Measurements from ENCODE around the gene NEK6.
"Not testable (repeated sequence)": the region's sequence is repeated elsewhere in the genome, so short reads cannot be mapped to it uniquely, and the experiment has no call there.

NEK6 gene

DNA sequence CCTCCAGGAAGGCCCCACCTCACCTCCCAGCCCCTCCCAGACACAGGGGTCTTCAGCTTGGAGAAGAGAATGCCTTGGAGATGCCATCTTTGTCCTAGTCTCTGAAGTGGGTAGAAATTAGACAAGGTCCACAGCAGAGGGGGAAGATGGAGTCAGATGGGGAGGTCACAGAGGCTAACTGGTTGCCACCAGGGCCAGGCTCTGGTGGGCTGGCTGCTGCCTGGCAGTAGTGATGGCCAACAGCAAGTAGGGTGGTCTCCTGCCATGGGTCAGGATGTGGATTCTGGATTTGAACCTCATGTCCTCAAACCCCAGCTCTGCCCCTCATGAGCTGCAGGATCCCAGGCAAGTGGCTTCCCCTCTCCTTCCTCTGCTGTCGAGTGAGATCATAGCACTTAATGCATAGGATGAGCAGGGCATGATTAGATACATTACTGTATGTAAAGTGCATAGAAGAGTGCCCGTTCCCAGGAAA lies 38.7 kb upstream of the NEK6 start:
- peak overlapping the region; percentile 38 for H3K4me3 Mint-ChIP-seq
- peaks cover 85% of the 10 kb centered on the region for H3K4me1 Mint-ChIP-seq
- H3K27me3 Mint-ChIP-seq = no peaks in the 10 kb centered on the region
- H3K36me3 Mint-ChIP-seq = no peaks in the 10 kb centered on the region
- ATAC-seq = peak; percentile 42
- no peaks in the 10 kb centered on the region for H3K9me3 Mint-ChIP-seq
- H3K27ac Mint-ChIP-seq = peak overlapping the region; percentile 94

GRCh38 chr9:124220946-124221451 lies 36.8 kb upstream of the NEK6 start:
- Mint-ChIP-seq H3K27ac (peak overlapping the region; percentile 76), H3K27me3 (no peaks in the 10 kb centered on the region), H3K4me1 (peaks cover 77% of the 10 kb centered on the region), H3K4me3 (no peak overlapping the region), H3K36me3 (no peaks in the 10 kb centered on the region), H3K9me3 (no peaks in the 10 kb centered on the region)
- ATAC-seq = no peak

GRCh38 chr9:124221676-124222075 lies 36.1 kb upstream of the NEK6 start:
- H3K4me3 Mint-ChIP-seq = no peak overlapping the region
- H3K36me3 Mint-ChIP-seq = no peaks in the 10 kb centered on the region
- no peak for ATAC-seq
- H3K9me3 Mint-ChIP-seq = no peaks in the 10 kb centered on the region
- H3K27me3 Mint-ChIP-seq = no peaks in the 10 kb centered on the region
- H3K4me1 Mint-ChIP-seq = peaks cover 72% of the 10 kb centered on the region
- peak overlapping the region; percentile 76 for H3K27ac Mint-ChIP-seq

GRCh38 chr9:124222109-124222508 lies 35.6 kb upstream of the NEK6 start:
- ATAC-seq = no peak
- H3K9me3 Mint-ChIP-seq = no peaks in the 10 kb centered on the region
- H3K4me3 Mint-ChIP-seq = no peak overlapping the region
- no peaks in the 10 kb centered on the region for H3K27me3 Mint-ChIP-seq
- peak overlapping the region; percentile 76 for H3K27ac Mint-ChIP-seq
- H3K4me1 Mint-ChIP-seq = peaks cover 71% of the 10 kb centered on the region
- no peaks in the 10 kb centered on the region for H3K36me3 Mint-ChIP-seq

- Mint-ChIP-seq H3K27ac (peak overlapping the region; percentile 61), H3K27me3 (no peaks in the 10 kb centered on the region), H3K4me3 (peak overlapping the region; percentile 1)
Measured at GRCh38 chr9:124222918-124223720, 34.6 kb upstream of the NEK6 start.

GRCh38 chr9:124225945-124226344 lies 31.8 kb upstream of the NEK6 start:
- ATAC-seq = no peak
- Mint-ChIP-seq H3K27me3 (no peaks in the 10 kb centered on the region), H3K36me3 (no peaks in the 10 kb centered on the region), H3K4me3 (no peak overlapping the region), H3K27ac (peak overlapping the region; percentile 4), H3K4me1 (peaks cover 39% of the 10 kb centered on the region), H3K9me3 (no peaks in the 10 kb centered on the region)

More at GRCh38 chr9:124222918-124223720, 34.6 kb upstream of the NEK6 start:
- ATAC-seq = no peak
- Mint-ChIP-seq H3K4me1 (peaks cover 61% of the 10 kb centered on the region), H3K36me3 (no peaks in the 10 kb centered on the region), H3K9me3 (no peaks in the 10 kb centered on the region)

GRCh38 chr9:124228516-124228915 lies 29.2 kb upstream of the NEK6 start:
- no peaks in the 10 kb centered on the region for H3K27me3 Mint-ChIP-seq
- peaks cover 21% of the 10 kb centered on the region for H3K4me1 Mint-ChIP-seq
- H3K36me3 Mint-ChIP-seq = no peaks in the 10 kb centered on the region
- ATAC-seq = no peak
- H3K9me3 Mint-ChIP-seq = no peaks in the 10 kb centered on the region
- no peak overlapping the region for H3K4me3 Mint-ChIP-seq
- no peak overlapping the region for H3K27ac Mint-ChIP-seq

DNA sequence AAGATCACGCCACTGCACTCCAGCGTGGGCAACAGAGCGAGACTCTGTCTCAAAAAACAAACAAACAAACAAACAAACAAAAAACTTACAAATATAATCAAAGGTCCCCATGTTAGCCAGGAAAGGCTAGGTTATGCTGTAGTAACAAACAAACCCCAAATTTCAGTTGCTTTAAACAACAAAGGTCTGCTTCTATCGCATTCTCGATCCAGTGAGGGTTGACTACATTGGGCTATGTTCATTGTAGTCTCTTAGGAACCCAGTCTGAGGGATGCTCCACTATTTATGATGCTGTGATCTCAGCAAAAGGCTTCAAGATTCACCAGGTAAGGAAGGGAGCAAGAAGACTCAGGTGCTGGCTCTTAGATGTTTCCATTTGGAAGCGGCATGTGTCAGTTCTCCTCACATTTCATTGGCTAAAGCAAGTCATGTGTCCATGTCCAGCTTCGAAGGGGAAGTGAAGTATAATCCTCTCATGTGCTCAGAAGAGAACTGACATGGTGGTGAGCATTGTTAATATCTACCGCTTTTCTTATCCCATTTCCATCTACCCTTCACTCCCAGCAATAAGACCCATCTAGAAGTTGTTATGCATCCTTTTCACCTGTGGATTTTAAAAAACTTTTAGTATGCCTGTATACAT lies 26.5 kb upstream of the NEK6 start:
- no peaks in the 10 kb centered on the region for H3K9me3 Mint-ChIP-seq
- H3K4me1 Mint-ChIP-seq = peaks cover 5% of the 10 kb centered on the region
- H3K4me3 Mint-ChIP-seq = no peak overlapping the region
- H3K27me3 Mint-ChIP-seq = no peaks in the 10 kb centered on the region
- peak overlapping the region; percentile 17 for H3K27ac Mint-ChIP-seq
- H3K36me3 Mint-ChIP-seq = no peaks in the 10 kb centered on the region
- ATAC-seq = no peak

DNA sequence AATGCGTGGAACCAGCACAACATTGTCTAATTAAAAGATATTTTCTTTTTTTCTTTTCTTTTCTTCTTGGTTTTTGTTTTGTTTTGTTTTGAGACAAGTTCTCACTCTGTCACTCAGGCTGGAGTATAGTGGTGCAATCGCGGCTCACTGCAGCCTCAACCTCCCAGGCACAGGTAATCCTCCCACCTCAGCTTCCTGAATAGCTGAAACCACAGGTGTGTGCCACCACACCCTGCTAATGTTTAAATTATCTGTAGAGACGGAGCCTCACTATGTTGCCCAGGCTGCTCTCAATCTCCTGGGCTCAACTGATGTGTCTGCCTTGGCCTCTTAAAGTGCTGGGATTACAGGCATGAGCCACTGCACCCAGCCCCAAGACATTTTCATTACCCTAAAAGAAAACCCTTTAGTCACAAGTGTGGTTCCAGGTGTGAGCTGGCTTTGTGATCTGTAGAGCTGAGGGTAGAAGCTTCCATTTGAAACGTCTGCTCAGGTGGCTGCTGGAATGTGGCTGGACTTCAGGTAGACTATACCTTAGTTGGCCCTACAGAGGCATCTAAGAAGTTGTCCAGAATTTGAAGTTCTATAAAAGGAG lies 19.1 kb upstream of the NEK6 start:
- H3K9me3 Mint-ChIP-seq = no peaks in the 10 kb centered on the region
- no peaks in the 10 kb centered on the region for H3K36me3 Mint-ChIP-seq
- peak; percentile 76 for ATAC-seq
- H3K4me1 Mint-ChIP-seq = peaks cover 59% of the 10 kb centered on the region
- H3K4me3 Mint-ChIP-seq = peak overlapping the region; percentile 40
- no peaks in the 10 kb centered on the region for H3K27me3 Mint-ChIP-seq
- peak overlapping the region; percentile 96 for H3K27ac Mint-ChIP-seq

DNA sequence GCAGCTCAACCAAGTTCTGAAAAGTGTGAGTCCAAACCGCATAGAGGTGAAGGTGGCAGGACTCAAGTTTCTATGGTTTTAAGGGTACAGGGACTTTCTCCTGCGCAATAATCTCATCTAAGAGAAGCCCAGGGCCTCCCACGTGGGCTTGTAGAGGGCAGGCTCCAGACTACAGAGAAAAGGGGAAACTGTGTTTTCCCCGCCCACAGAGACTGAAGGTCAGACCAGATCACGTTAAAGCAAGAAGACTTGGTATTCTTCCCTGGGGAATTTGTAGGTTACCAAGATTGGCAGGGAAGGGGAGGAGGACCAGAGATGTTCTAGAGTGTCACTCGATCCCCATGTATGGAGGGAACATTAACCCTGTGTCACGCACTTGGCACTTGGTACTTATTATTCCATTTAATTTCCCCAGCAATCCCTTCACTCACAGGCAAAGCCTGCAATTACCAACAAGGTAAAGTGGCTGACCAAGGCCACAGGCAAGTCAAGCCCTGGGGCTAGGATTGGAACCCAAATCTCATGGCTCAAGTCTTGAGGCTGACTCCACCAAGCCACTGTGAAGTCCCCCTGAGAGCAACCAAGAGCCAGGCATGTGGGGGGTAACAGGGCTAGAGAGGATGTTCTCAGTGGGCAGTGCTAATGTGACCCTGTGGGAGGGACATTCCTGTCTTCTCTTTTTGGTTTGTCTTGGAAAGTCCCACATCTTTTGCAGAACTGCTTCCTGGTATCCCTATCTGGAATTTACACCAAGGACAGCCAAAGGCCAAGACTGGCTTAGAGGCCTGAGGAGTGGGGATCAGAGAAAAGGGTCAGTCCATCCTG lies 18.3 kb upstream of the NEK6 start:
- Mint-ChIP-seq H3K36me3 (no peaks in the 10 kb centered on the region), H3K27me3 (no peaks in the 10 kb centered on the region), H3K4me1 (peaks cover 59% of the 10 kb centered on the region), H3K9me3 (no peaks in the 10 kb centered on the region), H3K27ac (peak overlapping the region; percentile 96), H3K4me3 (peak overlapping the region; percentile 28)
- ATAC-seq = peak; percentile 98

DNA sequence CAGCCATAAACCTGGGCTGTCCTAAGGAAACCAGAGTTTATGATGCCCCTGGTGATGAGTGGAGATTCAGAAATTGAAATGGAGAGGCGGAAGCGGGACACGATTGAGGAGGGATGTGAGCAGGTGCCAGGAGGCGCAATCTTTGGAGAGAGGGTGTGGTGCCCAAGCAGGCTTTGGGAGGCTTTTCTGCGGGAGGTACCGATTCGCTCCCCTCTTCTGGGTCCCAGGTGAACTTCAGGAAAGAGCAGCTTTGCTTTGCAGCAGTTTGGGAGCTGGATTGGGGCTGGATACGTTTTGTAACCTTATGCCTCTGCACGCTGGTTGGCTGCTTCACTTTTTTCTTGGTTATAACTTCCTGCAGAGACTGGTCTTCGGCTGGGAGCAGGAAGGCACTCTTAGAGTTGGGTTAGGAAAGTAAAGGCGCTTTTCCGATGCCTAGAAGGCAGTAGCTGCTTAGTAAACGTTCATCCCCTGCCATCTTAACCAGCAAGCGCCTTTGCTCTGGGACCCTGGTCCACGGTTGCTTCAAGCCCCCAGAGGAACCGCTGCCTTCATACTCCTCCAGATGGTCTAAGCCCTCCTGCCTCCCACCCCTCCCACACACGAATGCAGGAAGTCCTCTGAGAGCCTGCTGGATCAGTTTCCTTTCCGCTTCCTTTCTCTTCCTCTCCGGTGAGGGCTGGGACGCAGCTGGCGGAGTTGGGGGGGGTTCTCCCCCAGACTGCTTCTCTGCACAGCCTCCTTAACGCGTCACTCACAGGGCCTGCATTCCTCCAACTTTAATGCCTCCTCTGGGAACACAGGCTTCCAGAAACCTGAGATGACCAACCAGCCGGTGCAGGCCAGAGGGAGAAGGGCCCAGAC lies 15.2 kb upstream of the NEK6 start:
- H3K4me1 Mint-ChIP-seq = peaks cover 59% of the 10 kb centered on the region
- no peak for ATAC-seq
- H3K4me3 Mint-ChIP-seq = peak overlapping the region; percentile 3
- no peaks in the 10 kb centered on the region for H3K9me3 Mint-ChIP-seq
- no peaks in the 10 kb centered on the region for H3K27me3 Mint-ChIP-seq
- H3K36me3 Mint-ChIP-seq = no peaks in the 10 kb centered on the region
- peak overlapping the region; percentile 96 for H3K27ac Mint-ChIP-seq

GRCh38 chr9:124247393-124247792 lies 10.4 kb upstream of the NEK6 start:
- not testable (repeated sequence) for H3K36me3 Mint-ChIP-seq, H3K27ac Mint-ChIP-seq, ATAC-seq, H3K9me3 Mint-ChIP-seq, H3K27me3 Mint-ChIP-seq, H3K4me3 Mint-ChIP-seq
- peaks cover 11% of the 10 kb centered on the region for H3K4me1 Mint-ChIP-seq

DNA sequence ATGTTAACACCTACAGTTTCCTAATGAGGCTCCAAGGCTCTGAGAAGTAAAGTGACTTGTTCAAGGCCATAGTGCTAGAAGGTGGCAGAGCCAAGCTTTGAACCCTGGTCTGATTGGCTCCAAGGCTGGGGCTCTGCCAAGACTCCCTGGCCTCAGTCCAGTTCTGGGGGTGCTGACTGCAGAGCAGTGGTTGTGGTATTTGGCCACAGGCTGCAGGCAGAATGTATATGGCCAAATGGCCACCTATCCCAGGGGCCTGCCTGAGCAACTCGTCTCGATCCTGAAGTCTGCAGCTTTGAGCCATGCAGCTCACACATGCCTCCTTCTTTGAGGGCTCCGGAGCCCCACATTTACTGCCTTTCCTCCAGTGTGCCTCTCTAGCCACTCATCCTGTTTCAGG lies 9.7 kb upstream of the NEK6 start:
- Mint-ChIP-seq H3K36me3 (no peaks in the 10 kb centered on the region), H3K27ac (peak overlapping the region; percentile 37), H3K9me3 (no peaks in the 10 kb centered on the region), H3K4me3 (no peak overlapping the region), H3K4me1 (peaks cover 4% of the 10 kb centered on the region), H3K27me3 (no peaks in the 10 kb centered on the region)
- ATAC-seq = no peak

DNA sequence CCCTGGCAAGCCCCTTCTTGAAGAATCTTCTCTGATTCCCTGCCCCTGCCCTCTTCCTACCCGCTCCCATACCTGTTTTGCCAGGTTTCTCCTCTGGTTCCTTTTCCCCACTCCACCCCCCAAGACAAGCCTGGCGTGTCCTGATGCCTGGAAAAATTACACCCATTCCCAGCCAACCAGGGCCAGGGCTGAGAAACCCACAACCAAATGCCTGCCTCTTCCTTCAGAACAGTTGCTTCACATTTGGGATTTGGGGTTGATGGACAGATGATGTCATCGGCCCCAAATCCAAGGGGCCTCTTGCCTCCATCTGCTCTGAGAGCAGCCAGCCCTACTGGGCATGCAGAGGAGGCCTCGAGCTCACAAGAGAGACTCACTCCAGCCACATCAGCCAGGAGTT lies 8.8 kb upstream of the NEK6 start:
- Mint-ChIP-seq H3K9me3 (no peaks in the 10 kb centered on the region), H3K27ac (peak overlapping the region; percentile 37), H3K27me3 (no peaks in the 10 kb centered on the region), H3K4me1 (peaks cover 7% of the 10 kb centered on the region), H3K4me3 (no peak overlapping the region), H3K36me3 (no peaks in the 10 kb centered on the region)
- ATAC-seq = no peak
